MM.1S (cell line): ENCODE data around the gene SUMO4.

ENCODE experiments used
- DNase-seq: peaks from one replicate; pipeline ENCODE4 v3.0.0-alpha.2; 2015
- H2AFZ ChIP-seq: fragments of 300-600 bp; sonication (generic); 2 replicates; pipeline ENCODE4 v1.6.0; 2016; ENCODE audit warnings: antibody characterized with exemption, low read length
- H3F3A ChIP-seq: fragments of 300-600 bp; sonication (generic); 2 replicates; pipeline ENCODE4 v1.6.1; 2016; ENCODE audit warnings: mild to moderate bottlenecking, antibody characterized with exemption, low read length, moderate library complexity, mixed read lengths; ENCODE audit not compliant: insufficient read depth
- H3K27ac ChIP-seq: fragments of 300-600 bp; sonication (generic); 2 replicates; pipeline ENCODE4 v1.5.1; 2016; ENCODE audit warnings: mild to moderate bottlenecking, low read length
- H3K27me3 ChIP-seq: fragments of 300-600 bp; sonication (generic); replicated peaks from 2 replicates; pipeline ENCODE4 v1.6.0; 2016; ENCODE audit warnings: low read length; ENCODE audit not compliant: insufficient read depth
- H3K36me3 ChIP-seq: fragments of 300-600 bp; sonication (generic); replicated peaks from 2 replicates; pipeline ENCODE4 v1.6.1; 2016; ENCODE audit warnings: mild to moderate bottlenecking, low read length, mixed read lengths; ENCODE audit not compliant: insufficient read depth
- H3K4me1 ChIP-seq: fragments of 300-600 bp; sonication (generic); 2 replicates; pipeline ENCODE4 v1.6.1; 2016; ENCODE audit warnings: low read length, mixed read lengths
- H3K4me2 ChIP-seq: fragments of 300-600 bp; sonication (generic); 2 replicates; pipeline ENCODE4 v1.6.0; 2016; ENCODE audit warnings: low read depth, low read length
- H3K4me3 ChIP-seq: fragments of 300-600 bp; sonication (generic); 2 replicates; pipeline ENCODE4 v1.5.1; 2016; ENCODE audit warnings: low read length, mixed read lengths
- H3K79me2 ChIP-seq: fragments of 300-600 bp; sonication (generic); 2 replicates; pipeline ENCODE4 v1.6.1; 2016; ENCODE audit warnings: mixed run types, low read length, mixed read lengths
- H3K9ac ChIP-seq: fragments of 300-600 bp; sonication (generic); 2 replicates; pipeline ENCODE4 v1.6.1; 2016; ENCODE audit warnings: low read length, mixed read lengths
- H3K9me2 ChIP-seq: fragments of 300-600 bp; sonication (generic); replicated peaks from 2 replicates; pipeline ENCODE4 v1.6.1; 2016; ENCODE audit warnings: mild to moderate bottlenecking, low read length, mixed read lengths; ENCODE audit not compliant: insufficient read depth
- H3K9me3 ChIP-seq: fragments of 300-600 bp; sonication (generic); replicated peaks from 2 replicates; pipeline ENCODE4 v1.6.1; 2016; ENCODE audit warnings: mild to moderate bottlenecking, low read length, mixed read lengths; ENCODE audit not compliant: insufficient read depth
- H4K20me1 ChIP-seq: fragments of 300-600 bp; sonication (generic); 2 replicates; pipeline ENCODE4 v1.6.1; 2016; ENCODE audit warnings: mild to moderate bottlenecking, low read length, moderate library complexity, mixed read lengths; ENCODE audit not compliant: insufficient read depth
- CTCF ChIP-seq: fragments of 300-600 bp; sonication (generic); IDR thresholded peaks from 2 replicates; pipeline ENCODE4 v1.5.1; 2016; ENCODE audit warnings: antibody characterized with exemption, low read length, mixed read lengths
- EZH2 ChIP-seq: fragments of 300-600 bp; sonication (generic); optimal IDR thresholded peaks from 2 replicates; pipeline ENCODE3; 2017; ENCODE audit warnings: low read depth, mild to moderate bottlenecking, antibody characterized with exemption, low read length, mixed read lengths
- EZH2phosphoT487 ChIP-seq: fragments of 300-600 bp; sonication (generic); IDR thresholded peaks from 2 replicates; pipeline ENCODE4 v1.6.1; 2018; ENCODE audit warnings: antibody characterized with exemption, low read length

SUMO4 gene

DNA sequence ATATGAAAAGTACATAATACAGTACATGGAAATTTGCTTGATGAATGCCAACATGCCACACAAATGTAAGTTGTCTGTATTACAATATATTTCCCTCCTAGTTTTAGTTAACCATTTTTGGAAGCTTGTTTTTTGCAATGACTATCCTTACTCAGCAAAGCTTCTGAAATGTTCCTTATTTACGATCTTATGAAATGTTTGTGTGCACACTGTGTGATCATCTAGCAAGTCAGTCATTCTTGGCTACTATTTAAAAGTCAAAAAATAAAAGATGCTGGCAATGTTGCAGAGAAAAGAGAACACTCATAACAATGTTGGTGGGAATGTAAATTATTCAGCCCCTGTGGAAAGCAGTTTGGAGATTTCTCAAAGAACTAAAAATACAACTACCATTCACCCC is 33.8 kb downstream of the SUMO4 start:
- TF ChIP-seq EZH2phosphoT487 (no peak), EZH2 (no peak), CTCF (no peak)
- Histone ChIP-seq H3K9me3 (no peaks in the 10 kb centered on the region), H3K36me3 (no peaks in the 10 kb centered on the region), H3F3A (no peaks in the 10 kb centered on the region), H3K4me1 (no peaks in the 10 kb centered on the region), H4K20me1 (no peaks in the 10 kb centered on the region), H3K9me2 (no peaks in the 10 kb centered on the region), H3K27ac (no peak overlapping the region), H3K9ac (no peak overlapping the region), H3K4me2 (no peak overlapping the region), H3K4me3 (no peak overlapping the region), H3K79me2 (no peaks in the 10 kb centered on the region), H2AFZ (no peak overlapping the region), H3K27me3 (no peaks in the 10 kb centered on the region)
- DNase-seq, result no peak

DNA sequence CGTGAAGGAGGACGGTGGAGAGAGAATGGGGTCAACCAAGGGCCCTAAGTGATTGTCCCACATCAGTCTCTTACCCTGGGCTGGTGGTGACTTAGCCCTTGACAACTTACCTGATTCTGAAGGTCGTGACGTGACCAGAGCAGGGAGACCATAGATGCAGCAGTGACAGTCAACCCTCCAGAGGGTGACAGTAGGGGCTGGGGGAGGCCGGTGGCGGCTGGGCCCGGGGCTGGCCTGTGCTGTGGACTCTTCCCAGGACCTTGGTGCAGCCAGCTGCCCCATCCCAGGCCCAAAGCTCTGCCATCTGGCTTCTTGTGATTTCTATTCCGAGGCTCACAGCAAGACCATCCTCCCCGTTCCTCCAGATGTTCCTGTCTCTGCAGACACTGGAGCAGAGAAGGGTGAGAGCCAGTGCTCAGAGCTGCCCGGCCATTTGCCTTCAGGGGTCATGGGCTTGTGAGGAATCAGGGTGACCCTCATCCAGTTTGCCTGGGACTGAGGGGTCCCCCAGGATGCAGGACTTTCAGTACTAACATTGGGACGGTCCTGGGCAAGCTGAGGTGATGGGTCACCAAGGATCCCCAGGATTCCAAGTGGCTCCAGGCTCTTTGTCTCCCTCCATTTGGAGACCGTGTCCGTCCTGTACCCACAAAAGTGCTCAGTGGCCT is 36.0 kb downstream of the SUMO4 start:
- Histone ChIP-seq H3K4me2 (no peak overlapping the region), H3K4me1 (no peaks in the 10 kb centered on the region), H3K27me3 (no peaks in the 10 kb centered on the region), H3F3A (no peaks in the 10 kb centered on the region), H3K9ac (no peak overlapping the region), H3K79me2 (no peaks in the 10 kb centered on the region), H3K4me3 (no peak overlapping the region), H3K36me3 (no peaks in the 10 kb centered on the region), H3K9me3 (no peaks in the 10 kb centered on the region), H2AFZ (no peak overlapping the region), H4K20me1 (no peaks in the 10 kb centered on the region), H3K27ac (no peak overlapping the region), H3K9me2 (no peaks in the 10 kb centered on the region)
- TF ChIP-seq EZH2phosphoT487 (no peak), CTCF (no peak), EZH2 (no peak)
- no peak for DNase-seq

- no peaks in the 10 kb centered on the region for H3K79me2 ChIP-seq
- no peaks in the 10 kb centered on the region for H3K9me2 ChIP-seq
- H2AFZ ChIP-seq, result no peak overlapping the region
- H3K36me3 ChIP-seq, result no peaks in the 10 kb centered on the region
- no peaks in the 10 kb centered on the region for H3K27me3 ChIP-seq
- TF ChIP-seq CTCF (no peak), EZH2 (no peak), EZH2phosphoT487 (no peak)
- H3F3A ChIP-seq, result no peaks in the 10 kb centered on the region
- DNase-seq, result no peak
- H3K9me3 ChIP-seq, result no peaks in the 10 kb centered on the region
- no peak overlapping the region for H3K4me2 ChIP-seq
- no peak overlapping the region for H3K9ac ChIP-seq
- H3K27ac ChIP-seq, result no peak overlapping the region
- no peaks in the 10 kb centered on the region for H4K20me1 ChIP-seq
- H3K4me1 ChIP-seq, result no peaks in the 10 kb centered on the region
- H3K4me3 ChIP-seq, result no peak overlapping the region
These were observed 36.6 kb downstream of the SUMO4 start for GRCh38 chr6:149436647-149437046.
